HepG2 (cell line): ENCODE results near the gene EIF3L. TPM values are rescaled to one million over a fixed set of nuclear protein-coding genes. Genes with fewer than 3 reads are reported as not detected.

Experiments
- CENPX ChIP-seq: sonication (generic); formaldehyde crosslinking; IDR thresholded peaks from 2 replicates; pipeline ENCODE4 v1.9.0; 2021; ENCODE audit warnings: mild to moderate bottlenecking, missing genetic modification reagents, moderate library complexity
- HDAC1 ChIP-seq: sonication (generic); formaldehyde crosslinking; IDR thresholded peaks from 2 replicates; pipeline ENCODE4 v1.5.1; 2020; ENCODE audit warnings: mild to moderate bottlenecking, missing genetic modification reagents
- HHEX ChIP-seq: IDR thresholded peaks from 2 replicates; pipeline ENCODE4 v1.6.1; 2016; ENCODE audit warnings: control low read depth
- HIVEP1 ChIP-seq: sonication (generic); formaldehyde crosslinking; IDR thresholded peaks from 2 replicates; pipeline ENCODE4 v1.4.0; 2020; ENCODE audit warnings: mild to moderate bottlenecking, missing genetic modification reagents
- IKZF5 ChIP-seq: IDR thresholded peaks from 2 replicates; pipeline ENCODE4 v1.6.1; 2018; ENCODE audit warnings: missing genetic modification reagents, mild to moderate bottlenecking, missing compliant biosample characterization
- MIER3 ChIP-seq: IDR thresholded peaks from 2 replicates; pipeline ENCODE4 v1.6.1; 2016; ENCODE audit warnings: missing compliant biosample characterization, borderline replicate concordance
- MTF2 ChIP-seq: sonication (generic); formaldehyde crosslinking; IDR thresholded peaks from 2 replicates; pipeline ENCODE4 v1.5.0; 2020; ENCODE audit warnings: missing genetic modification reagents, borderline replicate concordance
- PBX3 ChIP-seq: sonication (generic); formaldehyde crosslinking; IDR thresholded peaks from 2 replicates; pipeline ENCODE4 v1.8.1; 2023; ENCODE audit warnings: missing genetic modification reagents, inconsistent platforms, borderline replicate concordance
- RFXANK ChIP-seq: IDR thresholded peaks from 2 replicates; pipeline ENCODE4 v1.6.1; 2016
- SNAPC2 ChIP-seq: sonication (generic); formaldehyde crosslinking; IDR thresholded peaks from 2 replicates; pipeline ENCODE4 v1.8.1; 2022; ENCODE audit warnings: mild to moderate bottlenecking, missing genetic modification reagents
- SP4 ChIP-seq: sonication (generic); formaldehyde crosslinking; IDR thresholded peaks from 2 replicates; pipeline ENCODE4 v1.8.1; 2023; ENCODE audit warnings: mild to moderate bottlenecking, missing genetic modification reagents
- ZBTB33 ChIP-seq: sonication (generic); formaldehyde crosslinking; IDR thresholded peaks from 2 replicates; pipeline ENCODE4 v1.4.0; 2020; ENCODE audit warnings: missing genetic modification reagents
- ZNF317 ChIP-seq: sonication (generic); formaldehyde crosslinking; IDR thresholded peaks from 2 replicates; pipeline ENCODE4 v1.5.0; 2020; ENCODE audit warnings: mild to moderate bottlenecking, missing genetic modification reagents
- ZNF644 ChIP-seq: IDR thresholded peaks from 2 replicates; pipeline ENCODE4 v1.6.1; 2016; ENCODE audit warnings: low read depth
- ZNF768 ChIP-seq: sonication (generic); formaldehyde crosslinking; IDR thresholded peaks from 2 replicates; pipeline ENCODE4 v1.4.0; 2020; ENCODE audit warnings: missing genetic modification reagents
- polyA plus RNA-seq, 8 experiments: library from polyadenylated mRNA; depleted of rRNA in 3 of 8; stranded (reverse) in 7 of 8; unstranded in 1 of 8; fragments of >200 nt; fragmentation: Illumina TruSeq in 4 of 8; extraction: Trizol in 4 of 8; gene quantifications; 2 replicates each; pipeline versions ENCODE4 v1.2.1 to v1.2.3, GENCODE V29; 2011 to 2016; ENCODE audit warnings: low read depth in 4 of 8, missing spikeins in 1 of 8, mixed read lengths in 1 of 8; ENCODE audit not compliant: insufficient read depth in 1 of 8
- total RNA-seq, 5 experiments: library from RNA; depleted of rRNA; stranded (reverse); fragments of >200 nt; fragmentation: Illumina TruSeq; extraction: Trizol; gene quantifications; 2 replicates each; pipeline ENCODE4 v1.2.3, GENCODE V29; 2016; ENCODE audit warnings: low read depth in 1 of 5
- TF ChIP-seq, protein P1 (sequence below): sonication (generic); formaldehyde crosslinking; IDR thresholded peaks from 2 replicates; pipeline ENCODE4 v1.4.0; 2020; ENCODE audit warnings: missing genetic modification reagents
- TF ChIP-seq, protein P2 (sequence below): sonication (generic); formaldehyde crosslinking; IDR thresholded peaks from 2 replicates; pipeline ENCODE4 v1.4.0; 2020; ENCODE audit warnings: missing genetic modification reagents
- TF ChIP-seq, protein P3 (sequence below): sonication (generic); formaldehyde crosslinking; IDR thresholded peaks from 2 replicates; pipeline ENCODE4 v1.4.0; 2020; ENCODE audit warnings: missing genetic modification reagents, mild to moderate bottlenecking, borderline replicate concordance

Gene EIF3L
- total and polyA plus RNA-seq, 2 of the 13 experiments (the other 11 are each of a cell fraction or from before 2014, with no cell fraction given): 514 to 793 TPM

DNA sequence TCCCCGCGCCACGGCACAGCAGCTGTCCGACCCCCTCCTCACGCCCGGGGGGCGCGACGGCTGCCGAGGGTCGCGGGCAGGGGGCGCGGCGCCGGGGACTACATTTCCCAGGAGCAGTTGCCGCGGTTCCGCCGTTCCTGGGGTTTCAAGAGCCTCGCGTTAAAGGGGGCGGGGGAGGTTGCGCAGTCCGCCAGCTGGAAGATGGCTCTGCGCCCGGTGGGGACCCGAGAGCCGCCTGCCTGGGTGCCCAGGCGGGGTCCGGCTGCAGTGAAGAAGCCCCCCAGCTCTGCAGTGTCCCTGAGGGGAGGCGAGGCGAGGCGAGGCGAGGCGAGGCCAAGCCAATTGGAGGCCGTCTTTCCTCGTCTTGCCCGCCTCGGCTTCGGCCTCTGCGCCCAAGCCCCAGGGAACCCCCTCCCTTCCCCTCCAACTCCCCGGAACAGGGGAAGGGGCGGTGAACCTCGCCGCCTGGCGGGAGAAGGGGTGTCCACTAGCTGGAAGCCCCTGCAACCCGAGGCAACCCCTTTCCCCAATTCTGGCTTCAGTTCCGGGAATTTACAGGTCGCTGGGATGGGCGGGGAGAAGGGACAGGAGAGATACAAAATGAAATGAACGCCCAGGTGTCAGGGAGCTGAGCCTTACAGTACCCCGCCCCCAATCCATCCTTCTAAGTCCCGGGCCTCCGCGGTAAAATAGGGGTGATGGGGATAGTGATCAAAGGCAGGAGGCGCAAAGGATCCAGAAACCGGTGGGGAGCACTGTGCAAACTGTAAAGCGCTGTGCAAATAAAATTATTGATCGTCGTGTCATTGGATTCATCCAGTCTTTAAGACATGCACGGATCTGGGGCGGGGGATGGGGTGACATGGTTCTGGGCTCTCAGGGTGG lies 46.7 kb upstream of the EIF3L start (continued):
- TF ChIP-seq, protein P1, sequence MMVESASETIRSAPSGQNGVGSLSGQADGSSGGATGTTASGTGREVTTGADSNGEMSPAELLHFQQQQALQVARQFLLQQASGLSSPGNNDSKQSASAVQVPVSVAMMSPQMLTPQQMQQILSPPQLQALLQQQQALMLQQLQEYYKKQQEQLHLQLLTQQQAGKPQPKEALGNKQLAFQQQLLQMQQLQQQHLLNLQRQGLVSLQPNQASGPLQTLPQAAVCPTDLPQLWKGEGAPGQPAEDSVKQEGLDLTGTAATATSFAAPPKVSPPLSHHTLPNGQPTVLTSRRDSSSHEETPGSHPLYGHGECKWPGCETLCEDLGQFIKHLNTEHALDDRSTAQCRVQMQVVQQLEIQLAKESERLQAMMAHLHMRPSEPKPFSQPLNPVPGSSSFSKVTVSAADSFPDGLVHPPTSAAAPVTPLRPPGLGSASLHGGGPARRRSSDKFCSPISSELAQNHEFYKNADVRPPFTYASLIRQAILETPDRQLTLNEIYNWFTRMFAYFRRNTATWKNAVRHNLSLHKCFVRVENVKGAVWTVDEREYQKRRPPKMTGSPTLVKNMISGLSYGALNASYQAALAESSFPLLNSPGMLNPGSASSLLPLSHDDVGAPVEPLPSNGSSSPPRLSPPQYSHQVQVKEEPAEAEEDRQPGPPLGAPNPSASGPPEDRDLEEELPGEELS (CRISPR knock-in tag): no peak
- TF ChIP-seq HHEX (CRISPR knock-in tag) (no peak), MIER3 (no peak), IKZF5 (CRISPR knock-in tag) (no peak), ZNF317 (CRISPR knock-in tag) (no peak), PBX3 (CRISPR knock-in tag) (no peak), HDAC1 (CRISPR knock-in tag) (peak; percentile 51; the same call in 1 of the 2 replicates), ZBTB33 (CRISPR knock-in tag) (no peak), ZNF768 (CRISPR knock-in tag) (no peak; the same call in 1 of the 2 replicates), SNAPC2 (no peak; the same call in 1 of the 2 replicates), HIVEP1 (CRISPR knock-in tag) (peak; percentile 59; the same call in 1 of the 2 replicates), RFXANK (CRISPR knock-in tag) (no peak), ZNF644 (CRISPR knock-in tag) (no peak), MTF2 (CRISPR knock-in tag) (peak; percentile 42; the same call in 1 of the 2 replicates), SP4 (no peak), CENPX (CRISPR knock-in tag) (no peak)
- TF ChIP-seq, protein P2, sequence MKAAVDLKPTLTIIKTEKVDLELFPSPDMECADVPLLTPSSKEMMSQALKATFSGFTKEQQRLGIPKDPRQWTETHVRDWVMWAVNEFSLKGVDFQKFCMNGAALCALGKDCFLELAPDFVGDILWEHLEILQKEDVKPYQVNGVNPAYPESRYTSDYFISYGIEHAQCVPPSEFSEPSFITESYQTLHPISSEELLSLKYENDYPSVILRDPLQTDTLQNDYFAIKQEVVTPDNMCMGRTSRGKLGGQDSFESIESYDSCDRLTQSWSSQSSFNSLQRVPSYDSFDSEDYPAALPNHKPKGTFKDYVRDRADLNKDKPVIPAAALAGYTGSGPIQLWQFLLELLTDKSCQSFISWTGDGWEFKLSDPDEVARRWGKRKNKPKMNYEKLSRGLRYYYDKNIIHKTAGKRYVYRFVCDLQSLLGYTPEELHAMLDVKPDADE (CRISPR knock-in tag): no peak
- TF ChIP-seq, protein P3, sequence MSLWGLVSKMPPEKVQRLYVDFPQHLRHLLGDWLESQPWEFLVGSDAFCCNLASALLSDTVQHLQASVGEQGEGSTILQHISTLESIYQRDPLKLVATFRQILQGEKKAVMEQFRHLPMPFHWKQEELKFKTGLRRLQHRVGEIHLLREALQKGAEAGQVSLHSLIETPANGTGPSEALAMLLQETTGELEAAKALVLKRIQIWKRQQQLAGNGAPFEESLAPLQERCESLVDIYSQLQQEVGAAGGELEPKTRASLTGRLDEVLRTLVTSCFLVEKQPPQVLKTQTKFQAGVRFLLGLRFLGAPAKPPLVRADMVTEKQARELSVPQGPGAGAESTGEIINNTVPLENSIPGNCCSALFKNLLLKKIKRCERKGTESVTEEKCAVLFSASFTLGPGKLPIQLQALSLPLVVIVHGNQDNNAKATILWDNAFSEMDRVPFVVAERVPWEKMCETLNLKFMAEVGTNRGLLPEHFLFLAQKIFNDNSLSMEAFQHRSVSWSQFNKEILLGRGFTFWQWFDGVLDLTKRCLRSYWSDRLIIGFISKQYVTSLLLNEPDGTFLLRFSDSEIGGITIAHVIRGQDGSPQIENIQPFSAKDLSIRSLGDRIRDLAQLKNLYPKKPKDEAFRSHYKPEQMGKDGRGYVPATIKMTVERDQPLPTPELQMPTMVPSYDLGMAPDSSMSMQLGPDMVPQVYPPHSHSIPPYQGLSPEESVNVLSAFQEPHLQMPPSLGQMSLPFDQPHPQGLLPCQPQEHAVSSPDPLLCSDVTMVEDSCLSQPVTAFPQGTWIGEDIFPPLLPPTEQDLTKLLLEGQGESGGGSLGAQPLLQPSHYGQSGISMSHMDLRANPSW (CRISPR knock-in tag): 0 out of 2 replicates have a peak, but pooled peaks have one; percentile 1
